Measurements from ENCODE around the gene LRCH4.

- no peak for TF ChIP-seq CTCF (IDR thresholded peaks at IDR 0.05)
- no peak for TF ChIP-seq SIN3A (IDR thresholded peaks at IDR 0.05; ENCODE audit: borderline replicate concordance, insufficient read depth, low read depth, low read length)
- no peak for TF ChIP-seq POLR2AphosphoS5 (IDR thresholded peaks at IDR 0.05; ENCODE audit: low read depth, low read length)
- no peak for TF ChIP-seq REST (IDR thresholded peaks at IDR 0.05; ENCODE audit: insufficient read depth in 1 of 2, low read depth in 2 of 2, low read length in 1 of 2)
- TF ChIP-seq TCF7L2 (IDR thresholded peaks at IDR 0.05; ENCODE audit: low read depth, low read length), result no peak
These were observed 23.5 kb downstream of the LRCH4 start for GRCh38 chr7:100562195-100563099.
